ENCODE results near the gene LGALS7B.
"Not testable (repeated sequence)": the region's sequence is repeated elsewhere in the genome, so short reads cannot be mapped to it uniquely, and the experiment has no call there.

LGALS7B gene

DNA sequence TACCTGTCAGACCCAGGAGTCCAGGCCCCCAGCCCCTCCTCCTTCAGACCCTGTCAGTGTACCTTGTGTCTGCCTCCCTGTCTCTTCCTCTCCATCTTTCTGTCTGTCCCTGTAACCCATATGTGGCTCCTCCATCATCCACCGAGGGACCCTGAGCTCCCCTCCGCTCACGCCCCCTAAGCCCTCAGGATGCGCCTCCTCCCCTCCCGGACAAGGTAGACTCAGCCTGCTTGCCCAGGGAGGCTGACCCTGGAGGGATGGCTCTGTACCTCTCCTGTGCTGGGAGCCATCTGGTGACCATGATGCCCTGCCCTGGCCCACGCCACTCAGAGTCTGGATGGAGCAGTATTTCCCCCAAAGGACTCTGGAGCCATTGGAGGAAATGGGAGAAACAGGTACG, 43.7 kb upstream of the LGALS7B start:
- in situ Hi-C loops (cut with HindIII; ENCODE audit: low pct_ligation_motif_present, low sequenced_read_pairs): no loop called here
- TF ChIP-seq, protein P1, sequence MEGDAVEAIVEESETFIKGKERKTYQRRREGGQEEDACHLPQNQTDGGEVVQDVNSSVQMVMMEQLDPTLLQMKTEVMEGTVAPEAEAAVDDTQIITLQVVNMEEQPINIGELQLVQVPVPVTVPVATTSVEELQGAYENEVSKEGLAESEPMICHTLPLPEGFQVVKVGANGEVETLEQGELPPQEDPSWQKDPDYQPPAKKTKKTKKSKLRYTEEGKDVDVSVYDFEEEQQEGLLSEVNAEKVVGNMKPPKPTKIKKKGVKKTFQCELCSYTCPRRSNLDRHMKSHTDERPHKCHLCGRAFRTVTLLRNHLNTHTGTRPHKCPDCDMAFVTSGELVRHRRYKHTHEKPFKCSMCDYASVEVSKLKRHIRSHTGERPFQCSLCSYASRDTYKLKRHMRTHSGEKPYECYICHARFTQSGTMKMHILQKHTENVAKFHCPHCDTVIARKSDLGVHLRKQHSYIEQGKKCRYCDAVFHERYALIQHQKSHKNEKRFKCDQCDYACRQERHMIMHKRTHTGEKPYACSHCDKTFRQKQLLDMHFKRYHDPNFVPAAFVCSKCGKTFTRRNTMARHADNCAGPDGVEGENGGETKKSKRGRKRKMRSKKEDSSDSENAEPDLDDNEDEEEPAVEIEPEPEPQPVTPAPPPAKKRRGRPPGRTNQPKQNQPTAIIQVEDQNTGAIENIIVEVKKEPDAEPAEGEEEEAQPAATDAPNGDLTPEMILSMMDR (IDR thresholded peaks at IDR 0.05; ENCODE audit: low read depth, low read length, missing control alignments): no peak
- no peak overlapping the region for H3K27ac ChIP-seq

DNA sequence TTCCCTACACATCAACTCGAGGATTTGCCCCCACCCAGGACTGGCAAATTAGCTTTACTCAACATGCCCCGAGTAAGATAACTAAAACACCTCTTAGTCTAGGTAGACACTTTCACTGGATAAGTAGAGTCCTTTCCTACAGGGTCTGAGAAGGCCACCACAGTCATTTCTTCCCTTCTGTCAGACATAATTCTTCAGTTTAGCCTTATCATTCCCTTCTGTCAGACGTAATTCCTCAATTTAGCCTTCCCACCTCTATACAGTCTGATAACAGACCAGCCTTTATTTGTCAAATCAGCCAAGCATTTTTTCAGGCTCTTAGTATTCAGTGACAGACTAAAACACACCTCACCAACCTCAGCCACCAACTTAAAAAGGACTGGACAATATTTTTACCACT, 35.2 kb upstream of the LGALS7B start:
- H3K27me3 ChIP-seq (replicated peaks); in situ Hi-C loops (cut with HindIII; ENCODE audit: low pct_ligation_motif_present, low sequenced_read_pairs); H3K4me3 ChIP-seq (ENCODE audit: low read depth, low read length); H3K36me3 ChIP-seq (replicated peaks); DNase-seq; H3K27ac ChIP-seq: not testable (repeated sequence)

More for the DNA sequence above, 43.7 kb upstream of the LGALS7B start:
- no peak overlapping the region for H3K4me3 ChIP-seq (ENCODE audit: low read depth, low read length)
- DNase-seq: no peak
- no peaks in the 10 kb centered on the region for H3K36me3 ChIP-seq (replicated peaks)
- H3K27me3 ChIP-seq (replicated peaks): no peaks in the 10 kb centered on the region

DNA sequence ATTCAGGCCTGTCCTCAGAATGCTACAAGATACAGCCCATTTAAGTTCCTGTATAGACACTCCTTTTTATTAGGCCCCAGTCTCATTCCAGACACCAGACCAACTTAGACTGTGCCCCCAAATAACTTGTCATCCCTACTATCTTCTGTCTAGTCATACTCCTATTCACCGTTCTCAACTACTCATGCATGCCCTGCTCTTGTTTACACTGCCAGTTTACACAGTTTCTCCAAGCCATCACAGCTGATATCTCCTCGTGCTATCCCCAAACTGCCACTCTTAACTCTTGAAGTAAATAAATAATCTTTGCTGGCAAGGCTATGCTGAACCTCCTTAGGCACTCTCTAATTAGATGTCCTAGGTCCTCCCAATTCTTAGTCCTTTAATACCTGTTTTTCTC, 34.8 kb upstream of the LGALS7B start:
- H3K36me3 ChIP-seq (replicated peaks); H3K27me3 ChIP-seq (replicated peaks); DNase-seq; in situ Hi-C loops (cut with HindIII; ENCODE audit: low pct_ligation_motif_present, low sequenced_read_pairs); H3K27ac ChIP-seq; H3K4me3 ChIP-seq (ENCODE audit: low read depth, low read length): not testable (repeated sequence)

DNA sequence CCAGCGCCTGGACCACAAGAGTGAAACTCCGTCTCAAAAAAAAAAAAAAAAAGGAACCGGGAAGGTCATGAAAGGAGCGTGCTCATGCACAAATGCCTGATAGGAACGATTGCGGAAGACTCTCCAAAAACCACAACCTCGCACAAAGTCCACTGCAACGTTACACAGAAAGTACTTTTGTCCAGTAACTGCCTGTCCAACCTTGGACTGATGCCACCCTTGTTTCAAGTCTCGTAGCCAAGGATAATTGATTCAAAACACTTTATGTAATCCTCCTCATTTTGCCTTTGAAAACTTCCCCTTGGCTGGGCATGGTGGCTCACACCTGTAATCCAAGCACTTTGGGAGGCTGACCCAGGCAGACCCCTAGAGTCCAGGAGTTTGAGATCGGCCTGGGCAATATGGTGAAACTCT, 29.4 kb upstream of the LGALS7B start:
- Histone ChIP-seq H3K4me3 (ENCODE audit: low read depth, low read length) (no peak overlapping the region), H3K27ac (no peak overlapping the region), H3K36me3 (replicated peaks) (no peaks in the 10 kb centered on the region), H3K27me3 (replicated peaks) (no peaks in the 10 kb centered on the region)
- TF ChIP-seq, protein P1 (IDR thresholded peaks at IDR 0.05; ENCODE audit: low read depth, low read length, missing control alignments): no peak
- no peak for DNase-seq
- in situ Hi-C loops (cut with HindIII; ENCODE audit: low pct_ligation_motif_present, low sequenced_read_pairs): no loop called here

DNA sequence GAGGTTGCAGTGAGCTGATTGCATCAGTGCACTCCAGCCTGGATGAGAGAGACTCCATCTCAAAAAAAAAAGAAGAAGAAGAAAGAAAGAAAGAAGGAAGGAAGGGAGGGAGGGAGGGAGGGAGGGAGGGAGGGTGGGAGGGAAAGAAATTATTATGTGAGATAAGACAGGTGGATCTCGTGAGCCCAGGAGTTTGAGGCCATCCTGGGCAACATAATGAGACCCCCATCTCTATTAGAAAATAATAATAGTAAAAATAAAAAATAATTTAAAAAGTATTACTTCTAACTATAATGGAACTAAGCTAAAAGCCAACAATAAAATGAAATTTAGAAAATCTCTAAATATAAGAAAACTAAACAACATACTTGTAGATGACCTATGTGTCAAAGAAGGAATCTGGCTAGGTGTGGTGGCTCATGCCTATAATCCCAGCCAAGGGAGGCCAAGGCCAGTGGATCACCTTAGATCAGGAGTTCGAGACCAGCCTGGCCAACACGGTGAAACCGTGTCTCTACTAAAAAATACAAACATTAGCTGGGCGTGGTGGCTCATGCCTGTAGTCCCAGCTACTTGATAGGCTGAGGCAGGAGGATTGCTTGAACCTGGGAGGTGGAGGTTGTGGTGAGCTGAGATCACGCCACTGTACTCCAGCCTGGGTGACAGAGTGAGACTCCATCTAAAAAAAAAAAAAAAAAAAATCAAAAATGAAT, 28.0 kb upstream of the LGALS7B start:
- H3K36me3 ChIP-seq (replicated peaks); H3K27me3 ChIP-seq (replicated peaks); in situ Hi-C loops (cut with HindIII; ENCODE audit: low pct_ligation_motif_present, low sequenced_read_pairs); DNase-seq; H3K27ac ChIP-seq; H3K4me3 ChIP-seq (ENCODE audit: low read depth, low read length): not testable (repeated sequence)

DNA sequence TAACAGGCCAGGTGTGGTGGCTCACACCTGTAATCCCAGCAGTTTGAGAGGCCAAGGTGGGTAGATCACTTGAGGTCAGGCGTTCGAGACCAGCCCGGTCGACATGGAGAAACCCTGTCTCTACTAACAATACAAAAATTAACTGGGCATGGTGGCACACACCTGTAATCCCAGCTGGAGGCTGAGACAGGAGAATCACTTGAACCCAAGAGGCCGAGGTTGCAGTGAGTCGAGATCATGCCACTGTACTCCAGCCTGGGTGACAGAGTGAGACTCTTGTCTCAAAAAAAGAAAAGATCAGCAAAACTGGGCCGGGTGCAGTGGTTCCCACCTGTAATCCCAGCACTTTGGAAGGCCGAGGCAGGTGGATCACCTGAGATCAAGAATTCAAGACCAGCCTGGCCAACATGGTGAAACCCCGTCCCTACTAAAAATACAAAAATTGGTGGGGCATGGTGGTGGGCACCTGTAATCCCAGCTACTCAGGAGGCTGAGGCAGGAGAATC, 27.1 kb upstream of the LGALS7B start:
- H3K4me3 ChIP-seq (ENCODE audit: low read depth, low read length); H3K27me3 ChIP-seq (replicated peaks); H3K36me3 ChIP-seq (replicated peaks); DNase-seq; H3K27ac ChIP-seq; in situ Hi-C loops (cut with HindIII; ENCODE audit: low pct_ligation_motif_present, low sequenced_read_pairs): not testable (repeated sequence)

DNA sequence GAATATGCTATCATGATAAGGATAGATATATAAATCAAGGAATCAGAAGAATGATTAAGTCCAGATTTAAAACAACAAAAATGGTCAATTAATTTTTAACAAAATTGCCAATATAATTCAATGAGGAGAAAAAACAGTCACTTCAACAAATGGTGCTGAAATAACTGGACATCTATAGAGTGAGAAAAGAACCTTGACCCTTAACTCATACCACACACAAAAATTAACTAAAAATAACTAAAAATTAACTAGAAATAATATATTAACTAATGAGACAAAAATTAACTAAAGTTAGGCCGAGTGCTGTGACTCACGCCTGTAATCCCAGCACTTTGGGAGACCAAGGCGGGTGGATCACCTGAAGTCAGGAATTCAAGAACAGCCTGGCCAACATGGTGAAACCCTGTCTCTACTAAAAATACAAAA, 25.2 kb upstream of the LGALS7B start:
- in situ Hi-C loops (cut with HindIII; ENCODE audit: low pct_ligation_motif_present, low sequenced_read_pairs): no loop called here
- no peaks in the 10 kb centered on the region for H3K27me3 ChIP-seq (replicated peaks)
- H3K36me3 ChIP-seq (replicated peaks): no peaks in the 10 kb centered on the region
- TF ChIP-seq, protein P1 (IDR thresholded peaks at IDR 0.05; ENCODE audit: low read depth, low read length, missing control alignments): no peak
- no peak for DNase-seq
- no peak overlapping the region for H3K27ac ChIP-seq
- no peak overlapping the region for H3K4me3 ChIP-seq (ENCODE audit: low read depth, low read length)

DNA sequence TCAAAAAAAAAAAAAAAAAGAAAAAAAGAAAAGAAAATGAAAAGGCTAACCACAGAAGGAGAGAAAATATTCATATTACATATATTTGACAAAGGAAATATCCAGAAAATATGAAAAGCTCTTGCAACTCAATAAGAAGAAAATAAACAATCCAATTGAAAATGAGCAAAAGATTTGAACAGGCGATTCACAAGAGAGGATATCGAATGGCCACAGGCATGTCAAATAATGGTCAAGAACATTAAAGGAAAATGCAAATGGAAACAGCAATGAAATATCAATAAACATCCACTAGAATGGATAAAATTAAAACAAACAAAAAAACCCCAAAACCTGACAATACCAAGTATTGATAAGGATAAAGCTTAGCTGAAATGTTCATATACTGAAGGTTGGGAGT, 23.8 kb upstream of the LGALS7B start:
- Histone ChIP-seq H3K27ac (no peak overlapping the region), H3K4me3 (ENCODE audit: low read depth, low read length) (no peak overlapping the region), H3K27me3 (replicated peaks) (no peaks in the 10 kb centered on the region), H3K36me3 (replicated peaks) (no peaks in the 10 kb centered on the region)
- in situ Hi-C loops (cut with HindIII; ENCODE audit: low pct_ligation_motif_present, low sequenced_read_pairs): no loop called here
- TF ChIP-seq, protein P1 (IDR thresholded peaks at IDR 0.05; ENCODE audit: low read depth, low read length, missing control alignments): no peak
- no peak for DNase-seq
